B cell (primary cell): ENCODE results near the gene FURIN.

Experiments
- CTCF ChIP-seq: fragments of 200-600 bp; IDR thresholded peaks from one replicate; pipeline ENCODE4 v1.8.0; 2022; ENCODE audit warnings: antibody characterized with exemption, mild to moderate bottlenecking
- EZH2 ChIP-seq: IDR thresholded peaks from 2 replicates; pipeline ENCODE4 v1.6.1; 2012; ENCODE audit warnings: borderline replicate concordance, low read depth, mild to moderate bottlenecking, moderate library complexity, low read length; ENCODE audit not compliant: insufficient read depth, poor library complexity, severe bottlenecking

GRCh38 chr15:90863987-90864386 lies 4.4 kb upstream of the FURIN start:
- TF ChIP-seq EZH2 (no peak), CTCF (no peak)
